ENCODE measurements around the gene SHISA8. TPM values are rescaled to one million over a fixed set of nuclear protein-coding genes. Genes with fewer than 3 reads are reported as not detected.

Gene SHISA8
- total RNA-seq, 1 donor from 2014 or later: not detected

GRCh38 chr22:41932353-41932752 lies 17.5 kb upstream of the SHISA8 start:
- H3K4me1 ChIP-seq: no peaks in the 10 kb centered on the region
- no peaks in the 10 kb centered on the region for H3K36me3 ChIP-seq
- intact Hi-C loops (cut with DNase I): no loop called here

DNA sequence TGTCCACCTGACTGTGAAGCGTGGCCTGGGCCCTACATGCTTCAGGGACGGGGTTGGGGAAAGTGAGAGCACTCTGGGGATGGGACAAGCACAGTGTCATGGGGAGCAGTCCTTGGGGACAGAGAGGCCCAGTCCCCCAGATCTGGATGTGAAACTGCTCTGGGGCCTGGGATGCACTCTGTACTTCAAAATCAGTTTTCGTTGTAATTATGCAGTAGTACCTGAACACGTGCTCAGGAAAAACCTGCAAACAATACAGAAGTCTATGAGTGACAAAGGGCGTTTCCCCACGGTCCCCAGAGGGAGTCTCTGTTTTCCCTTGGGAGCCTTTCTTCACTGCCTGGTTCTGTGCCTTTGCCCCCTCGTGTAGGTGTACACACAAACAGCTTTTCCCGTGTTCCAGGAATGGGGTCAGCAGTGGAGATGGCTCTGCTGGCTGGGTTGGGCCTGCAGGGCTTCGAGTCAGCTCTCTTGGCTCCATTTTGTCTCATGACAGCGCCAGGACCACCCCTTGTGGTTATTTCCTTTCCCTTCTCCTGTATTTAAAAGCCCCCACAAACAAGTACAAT lies 16.9 kb upstream of the SHISA8 start:
- intact Hi-C loops (cut with DNase I): no loop called here
- no peak for TF ChIP-seq CTCF (IDR thresholded peaks at IDR 0.05)
- no peaks in the 10 kb centered on the region for H3K36me3 ChIP-seq
- H3K4me3 ChIP-seq: no peak overlapping the region
- peaks cover 5% of the 10 kb centered on the region for H3K27me3 ChIP-seq (ENCODE audit: low read depth)
- DNase-seq (no peak), ATAC-seq (no peak)
- no peaks in the 10 kb centered on the region for H3K9me3 ChIP-seq
- peaks cover under 1% of the 10 kb centered on the region for H3K4me1 ChIP-seq
- H3K27ac ChIP-seq: no peak overlapping the region

More at GRCh38 chr22:41932353-41932752, 17.5 kb upstream of the SHISA8 start:
- no peaks in the 10 kb centered on the region for H3K27me3 ChIP-seq (ENCODE audit: low read depth)
- DNase-seq (no peak), ATAC-seq (no peak)
- H3K4me3 ChIP-seq: no peak overlapping the region
- no peak for TF ChIP-seq CTCF (IDR thresholded peaks at IDR 0.05)
- H3K27ac ChIP-seq: no peak overlapping the region
- H3K9me3 ChIP-seq: no peaks in the 10 kb centered on the region

- Histone ChIP-seq H3K27me3 (ENCODE audit: low read depth) (peaks cover 27% of the 10 kb centered on the region), H3K27ac (no peak overlapping the region), H3K36me3 (no peaks in the 10 kb centered on the region), H3K9me3 (no peaks in the 10 kb centered on the region), H3K4me3 (no peak overlapping the region), H3K4me1 (peaks cover 6% of the 10 kb centered on the region)
- DNase-seq (no peak), ATAC-seq (no peak)
- intact Hi-C loops (cut with DNase I): no loop called here
- TF ChIP-seq CTCF (IDR thresholded peaks at IDR 0.05): no peak
Measured at GRCh38 chr22:41929418-41929810, 14.5 kb upstream of the SHISA8 start.

GRCh38 chr22:41928593-41929417 lies 13.9 kb upstream of the SHISA8 start:
- intact Hi-C loops (cut with DNase I): no loop called here
- Histone ChIP-seq H3K4me1 (peaks cover 6% of the 10 kb centered on the region), H3K9me3 (no peaks in the 10 kb centered on the region), H3K36me3 (no peaks in the 10 kb centered on the region), H3K4me3 (no peak overlapping the region), H3K27me3 (ENCODE audit: low read depth) (peaks cover 27% of the 10 kb centered on the region), H3K27ac (no peak overlapping the region)
- no peak for DNase-seq
- ATAC-seq: no peak
- TF ChIP-seq CTCF (IDR thresholded peaks at IDR 0.05): no peak

- intact Hi-C loops (cut with DNase I): no loop called here
- Histone ChIP-seq H3K9me3 (no peaks in the 10 kb centered on the region), H3K4me1 (peaks cover 6% of the 10 kb centered on the region), H3K4me3 (no peak overlapping the region), H3K27ac (no peak overlapping the region), H3K27me3 (ENCODE audit: low read depth) (peaks cover 32% of the 10 kb centered on the region), H3K36me3 (no peaks in the 10 kb centered on the region)
- no peak for TF ChIP-seq CTCF (IDR thresholded peaks at IDR 0.05)
- no peak for ATAC-seq
- DNase-seq: no peak
Measured at GRCh38 chr22:41927813-41928212, 12.9 kb upstream of the SHISA8 start.

Data from lower lobe of right lung (tissue), 2 donors.